ENCODE results near the gene LAMB2. TPM values are rescaled to one million over a fixed set of nuclear protein-coding genes. Genes with fewer than 3 reads are reported as not detected.

The LAMB2 gene
- total RNA-seq = 689 and 1,344 TPM in 2 replicates

GRCh38 chr3:49132437-49133225, at the start of gene LAMB2:
TSS of gene LAMB2 (minus strand) at chr3:49133050. CDS start at chr3:49132867, 183 bp downstream.

GRCh38 chr3:49171119-49171774, 38.4 kb upstream of the LAMB2 start, which contains the start of gene KLHDC8B:
TSS of gene KLHDC8B (plus strand) at chr3:49171598. CDS start at chr3:49172770, 1,172 bp downstream.

GRCh38 chr3:49165771-49166751, 33.2 kb upstream of the LAMB2 start, which contains the start of gene CCDC71:
TSS of gene CCDC71 (minus strand) at chr3:49166331. CDS start at chr3:49164208, 2,123 bp downstream.

GRCh38 chr3:49120438-49121131, 12.3 kb downstream of the LAMB2 start, which contains the start of gene USP19:
TSS of gene USP19 (minus strand) at chr3:49120823. CDS start at chr3:49119145, 1,678 bp downstream.

GRCh38 chr3:49104427-49105291, 28.2 kb downstream of the LAMB2 start, which contains the start of gene QARS1:
TSS of gene QARS1 (minus strand) at chr3:49104757. CDS start at chr3:49104733, 24 bp downstream.

GRCh38 chr3:49093853-49094767, 38.7 kb downstream of the LAMB2 start, which contains the start of gene QRICH1:
TSS of gene QRICH1 (minus strand) at chr3:49094071. CDS start at chr3:49077017, 17,054 bp downstream.

Other genes with a start within 250 kb of the LAMB2 start
- gene SLC25A20, start 234.2 kb downstream of the LAMB2 start, total RNA-seq = 25.3 and 27.3 TPM in 2 replicates
- 62.5 and 72.5 TPM in 2 replicates for gene ARIH2, start 214.2 kb downstream of the LAMB2 start, total RNA-seq
- 3.0 and 3.2 TPM in 2 replicates for gene P4HTM, start 142.8 kb downstream of the LAMB2 start, total RNA-seq
- gene WDR6, start 125.7 kb downstream of the LAMB2 start, total RNA-seq = 90.8 and 94.9 TPM in 2 replicates
- gene DALRD3, start 114.5 kb downstream of the LAMB2 start, total RNA-seq = 32.2 and 35.2 TPM in 2 replicates
- gene NDUFAF3, start 110.9 kb downstream of the LAMB2 start, total RNA-seq = 46.2 and 62.9 TPM in 2 replicates
- 149 and 269 TPM in 2 replicates for gene IMPDH2, start 103.7 kb downstream of the LAMB2 start, total RNA-seq
- gene QRICH1, start 39.0 kb downstream of the LAMB2 start, total RNA-seq = 41.9 and 56.0 TPM in 2 replicates
- gene QARS1, start 28.3 kb downstream of the LAMB2 start, total RNA-seq = 477 and 512 TPM in 2 replicates
- 32.7 and 39.1 TPM in 2 replicates for gene USP19, start 12.2 kb downstream of the LAMB2 start, total RNA-seq
- gene CCDC71, start 33.3 kb upstream of the LAMB2 start, total RNA-seq = 16.1 and 16.4 TPM in 2 replicates
- 47.6 and 125 TPM in 2 replicates for gene KLHDC8B, start 38.5 kb upstream of the LAMB2 start, total RNA-seq
- 2.4 and 2.8 TPM in 2 replicates for gene C3orf62, start 144.2 kb upstream of the LAMB2 start, total RNA-seq
- 21.1 and 25.3 TPM in 2 replicates for gene USP4, start 207.0 kb upstream of the LAMB2 start, total RNA-seq
- 462 and 501 TPM in 2 replicates for gene GPX1, start 225.3 kb upstream of the LAMB2 start, total RNA-seq

Measured in dermis lymphatic vessel endothelial cell (primary cell).